AML-193 (cell line): Measurements from ENCODE around the gene MUSTN1.

ENCODE experiments used
- DNase-seq, 2 experiments: peaks; one replicate each; lab custom pipeline; 2025; lab: John Stamatoyannopoulos, UW

The MUSTN1 gene

DNA sequence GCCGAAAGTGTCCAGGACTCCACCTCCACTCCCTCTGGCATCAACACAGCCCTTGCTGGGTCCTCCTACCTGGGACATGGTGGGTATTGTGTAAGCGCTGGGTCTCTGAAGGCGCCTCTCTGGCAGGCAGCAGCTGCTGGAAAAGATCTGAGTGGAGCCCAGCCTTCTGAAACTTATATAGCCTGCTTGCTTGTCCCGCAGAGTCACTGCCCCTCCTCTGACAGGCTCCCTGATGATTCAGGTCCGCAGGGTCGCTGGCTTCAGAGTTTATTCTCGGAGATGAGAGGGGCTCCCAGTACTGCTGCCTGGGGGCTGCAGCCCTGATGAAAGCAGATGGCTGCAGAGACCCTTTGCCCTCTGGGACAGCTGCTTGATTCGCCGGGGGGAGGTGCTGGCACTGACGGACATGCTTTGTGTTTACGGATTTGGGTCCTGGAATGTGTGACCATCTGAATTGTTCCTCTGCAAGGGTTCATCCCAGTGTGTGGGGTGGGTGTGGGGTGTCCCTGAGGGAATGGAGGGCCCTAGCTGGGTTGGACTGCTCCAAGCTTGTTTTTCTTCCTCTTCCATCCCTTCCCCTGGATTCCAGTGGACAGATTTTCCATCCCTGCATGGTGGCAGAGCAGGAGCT, at the start of gene MUSTN1:
MUSTN1 (minus strand) TSS at position 149 of the 631 bp plus-strand sequence; CDS start at position 78, 71 bp downstream.
- DNase-seq, result no peak

DNA sequence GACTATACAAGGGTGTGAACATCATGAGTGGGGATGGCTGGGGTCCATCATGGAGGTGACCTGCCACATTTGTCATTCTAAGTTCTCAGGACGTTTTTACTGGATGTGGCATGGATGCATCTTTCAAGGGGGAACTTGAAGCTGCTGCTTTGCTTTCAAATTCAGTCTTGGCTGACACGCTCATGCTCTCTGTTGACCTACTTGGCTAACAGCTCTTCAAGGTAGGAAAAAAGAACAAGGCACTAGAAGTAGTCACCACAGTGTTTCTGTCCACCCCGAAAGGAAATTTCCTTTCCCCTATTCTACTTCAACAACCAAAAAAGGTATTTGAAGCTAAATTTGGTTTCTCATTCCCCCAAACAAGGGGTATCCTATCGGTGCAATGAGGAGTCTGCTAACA, 47.6 kb upstream of the MUSTN1 start:
- DNase-seq, result no peak

DNA sequence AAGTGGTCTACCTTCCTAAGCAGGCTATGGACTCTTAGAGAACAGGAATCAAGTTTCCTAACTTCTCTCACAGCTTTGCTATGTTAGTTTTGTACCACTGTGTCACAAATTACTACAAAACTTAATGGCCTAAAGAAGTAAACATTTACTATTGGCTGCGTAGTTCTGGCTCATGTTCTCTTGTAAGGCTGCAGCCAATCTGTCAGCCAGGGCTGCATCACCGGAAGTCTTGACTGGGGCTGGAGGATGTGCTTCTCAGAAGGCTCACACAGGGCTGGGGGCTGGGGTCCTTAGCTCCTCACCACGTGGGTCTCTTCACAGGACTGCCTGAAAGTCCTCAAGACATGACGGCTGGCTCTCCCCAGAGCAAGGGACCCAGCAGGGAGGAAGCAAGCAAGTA, 47.1 kb upstream of the MUSTN1 start:
- DNase-seq, result no peak

DNA sequence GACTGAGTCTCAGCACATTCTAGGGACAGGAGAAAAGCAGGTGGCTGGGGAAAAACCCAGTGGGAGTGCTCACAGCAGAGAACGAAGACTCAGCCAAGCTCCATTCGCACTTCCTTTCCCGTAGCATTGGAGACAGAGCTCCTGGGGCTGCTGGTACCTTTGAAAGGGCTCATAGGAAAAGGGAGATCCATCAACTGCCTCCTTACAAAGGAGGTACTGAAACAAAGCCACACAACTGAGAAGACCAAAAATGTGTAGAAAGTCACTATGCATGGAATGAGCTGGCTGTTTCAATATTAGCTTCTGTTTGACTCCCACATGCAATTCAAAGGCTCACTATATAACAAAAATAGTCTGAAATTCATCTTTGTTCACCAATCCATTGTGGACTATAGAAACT, 45.7 kb upstream of the MUSTN1 start:
- DNase-seq, result no peak

DNA sequence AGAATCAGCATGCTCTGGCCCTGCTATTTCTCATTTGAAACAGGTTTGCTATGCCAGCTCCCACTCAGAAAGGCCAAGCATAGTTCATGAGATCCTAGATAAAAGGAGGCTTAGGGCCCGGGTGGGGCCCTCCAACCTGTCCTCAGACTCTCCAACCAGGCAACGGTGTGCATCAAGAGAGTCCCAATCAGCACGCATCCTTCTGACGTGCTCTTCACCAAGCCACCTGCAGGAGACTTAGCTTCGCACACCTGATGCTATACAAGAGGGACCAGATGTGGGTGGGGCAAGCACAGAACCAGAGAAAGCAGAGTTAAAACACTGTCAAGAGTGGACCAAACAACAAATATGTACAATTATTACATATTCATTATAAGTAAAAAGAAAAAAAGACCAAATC, 45.2 kb upstream of the MUSTN1 start:
- no peak for DNase-seq

DNA sequence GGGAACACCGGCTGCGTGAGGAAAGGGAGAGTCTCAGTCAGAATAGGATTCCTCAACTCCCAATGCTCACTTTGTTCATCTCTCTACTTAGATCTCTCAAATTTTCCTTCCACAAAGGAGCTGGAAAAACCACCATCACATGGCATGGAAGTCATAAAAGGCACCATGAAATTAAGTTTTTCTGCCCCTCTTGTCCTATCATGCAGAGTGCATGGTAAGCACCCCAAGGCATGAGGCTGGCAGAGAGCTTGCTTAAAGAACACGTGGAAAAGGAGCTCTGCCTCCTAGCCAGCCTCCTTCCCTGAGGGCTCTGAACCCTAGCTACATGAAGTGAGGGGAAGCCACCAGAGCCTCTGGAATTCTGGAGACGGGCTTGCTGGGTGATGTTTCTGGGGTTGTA, 44.8 kb upstream of the MUSTN1 start:
- DNase-seq, result no peak

DNA sequence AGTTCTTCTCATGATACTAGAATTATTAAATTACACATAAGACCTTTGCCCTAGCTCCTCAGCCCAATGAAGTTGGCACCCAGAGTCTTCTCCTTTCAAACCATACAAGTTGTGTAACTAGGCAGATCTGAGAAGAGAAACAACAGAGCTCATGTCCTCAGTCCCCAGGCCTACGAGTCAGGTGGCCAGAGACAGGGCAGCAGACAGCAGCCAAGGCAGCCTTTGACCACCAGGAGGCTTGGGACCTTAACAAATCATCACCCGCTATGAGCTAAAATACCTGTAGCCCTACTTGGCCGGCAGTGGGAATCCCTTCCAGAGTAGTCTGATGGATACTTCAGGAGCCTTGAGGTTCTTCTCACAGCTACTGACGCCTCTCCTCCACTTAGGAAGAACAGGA, 44.3 kb upstream of the MUSTN1 start:
- DNase-seq, result no peak

DNA sequence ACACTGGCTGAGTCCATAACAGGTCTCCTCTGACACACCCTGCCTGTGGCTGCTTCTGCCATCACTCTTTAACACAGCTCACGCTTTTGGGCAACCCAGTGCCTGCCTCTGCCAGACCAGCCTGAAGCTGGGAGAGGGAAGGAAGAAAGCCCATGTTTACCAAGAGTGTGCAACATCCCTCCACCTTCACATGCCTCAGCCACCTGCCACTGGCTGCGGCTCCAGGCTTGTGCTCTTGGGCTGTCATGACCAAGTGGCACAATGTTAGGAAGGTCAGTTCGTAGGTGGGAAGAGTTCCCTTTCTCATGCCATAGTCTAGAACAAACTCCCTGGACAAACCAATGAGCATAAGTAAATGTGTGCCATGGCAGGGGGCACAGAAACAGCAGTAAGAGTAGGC, 42.3 kb upstream of the MUSTN1 start:
- no peak for DNase-seq

DNA sequence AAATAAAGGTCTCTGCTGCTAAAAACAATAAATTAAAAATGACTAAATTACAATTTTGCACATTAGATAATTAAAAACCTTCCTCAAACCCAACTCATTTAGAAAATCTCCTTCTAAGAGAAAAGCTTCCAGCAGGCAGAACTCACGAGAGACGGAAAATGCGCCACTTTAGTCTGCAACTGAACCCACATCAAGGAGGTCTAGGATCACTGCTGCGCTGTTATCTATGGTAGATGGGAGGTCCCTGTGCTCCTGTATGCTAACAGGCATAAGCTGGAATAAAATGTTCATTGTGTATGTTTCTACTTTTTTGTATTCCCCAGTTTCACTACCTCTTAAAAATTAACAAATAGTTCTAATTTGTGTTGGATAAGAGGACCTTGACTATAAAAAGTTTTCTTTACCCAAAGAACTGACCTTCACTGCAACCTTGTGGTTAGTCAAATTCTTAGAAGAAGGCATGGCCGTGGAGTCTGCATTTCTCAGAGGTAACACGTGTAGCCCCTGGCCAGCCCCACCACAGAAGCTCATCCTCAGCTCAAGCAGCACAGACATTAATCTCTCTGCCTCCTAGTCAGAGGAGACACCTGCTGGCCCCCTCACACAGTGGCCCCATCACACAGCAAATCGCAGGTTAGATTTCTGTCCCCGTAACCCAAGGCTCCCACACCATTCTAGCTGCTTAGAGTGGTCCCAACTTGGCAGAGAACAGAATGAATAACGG, 40.2 kb upstream of the MUSTN1 start:
- no peak for DNase-seq

DNA sequence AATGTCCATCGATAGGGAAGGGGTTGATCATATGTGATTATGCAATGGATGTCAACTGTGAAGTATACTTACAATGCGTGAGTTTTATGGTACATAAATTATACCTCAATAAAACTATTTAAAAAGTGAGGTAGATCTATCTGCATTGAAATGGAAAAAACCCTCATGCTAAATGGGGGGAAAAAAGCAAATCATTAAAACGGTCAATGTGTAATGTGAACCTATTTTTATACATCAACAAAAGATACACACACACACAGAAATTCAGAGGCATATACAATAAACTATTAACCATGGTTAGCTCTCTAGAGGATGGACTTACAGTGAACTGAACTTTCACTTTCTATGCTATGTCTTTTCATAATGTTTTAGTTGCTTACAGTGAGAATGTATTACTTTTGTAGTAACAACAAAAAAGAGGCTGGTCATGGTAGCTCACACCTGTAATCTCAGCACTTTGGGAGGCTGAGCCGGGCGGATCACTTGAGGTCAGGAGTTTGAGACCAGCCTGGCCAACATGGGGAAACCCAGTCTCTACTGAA, 39.4 kb upstream of the MUSTN1 start:
- no peak for DNase-seq

DNA sequence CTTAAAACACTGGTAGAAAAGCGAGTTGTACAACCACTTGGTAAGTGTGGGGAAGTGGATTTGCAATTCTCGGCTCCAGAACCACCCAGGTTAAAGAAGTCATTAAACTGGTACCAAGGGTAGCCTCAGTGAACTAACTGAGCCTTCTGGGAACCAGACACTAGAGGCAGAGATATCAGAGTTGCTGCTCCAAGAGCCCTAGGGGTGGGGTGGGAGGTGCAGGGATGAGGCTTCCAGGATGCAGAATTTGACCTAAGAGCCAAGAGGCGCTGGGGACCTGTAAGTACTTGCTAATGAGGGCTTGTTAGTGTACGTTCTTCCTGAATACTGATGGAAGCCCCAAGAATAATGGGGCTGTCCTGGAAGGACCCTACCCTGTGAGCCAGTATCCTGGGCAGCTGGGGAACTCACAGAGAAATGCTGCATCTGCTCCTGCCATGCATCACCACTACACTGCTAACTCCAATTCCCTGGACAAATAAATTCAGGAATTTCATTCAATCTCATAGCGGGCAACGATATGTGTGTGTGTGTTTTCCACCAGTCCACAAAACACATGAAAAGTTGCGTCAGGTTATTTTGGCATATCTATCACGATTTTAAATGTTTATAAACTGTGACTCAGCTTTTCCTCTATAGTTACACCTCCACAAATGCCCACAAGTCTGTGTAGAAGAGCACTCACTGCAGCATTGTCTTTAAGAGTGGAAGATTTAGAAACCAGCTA, 38.8 kb upstream of the MUSTN1 start:
- no peak for DNase-seq

DNA sequence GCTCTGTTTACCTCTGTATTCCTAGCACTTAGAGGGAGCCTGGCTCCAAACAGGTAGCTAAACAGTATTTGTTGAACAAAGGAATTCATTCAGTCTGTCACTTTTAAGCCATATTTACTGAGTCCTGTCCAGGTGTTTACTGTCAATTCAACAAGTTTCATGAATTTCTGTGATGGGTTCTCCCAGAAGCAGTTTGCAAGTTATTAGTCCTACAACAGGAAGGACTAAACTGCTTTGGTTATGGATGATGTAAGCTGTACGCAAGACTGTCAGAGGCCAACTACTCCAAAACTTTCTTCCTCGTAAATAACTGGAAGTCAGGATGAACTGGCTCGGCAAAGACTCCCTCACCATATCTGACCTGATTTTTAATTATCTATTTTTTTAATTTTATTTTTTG, 37.4 kb upstream of the MUSTN1 start:
- no peak for DNase-seq

DNA sequence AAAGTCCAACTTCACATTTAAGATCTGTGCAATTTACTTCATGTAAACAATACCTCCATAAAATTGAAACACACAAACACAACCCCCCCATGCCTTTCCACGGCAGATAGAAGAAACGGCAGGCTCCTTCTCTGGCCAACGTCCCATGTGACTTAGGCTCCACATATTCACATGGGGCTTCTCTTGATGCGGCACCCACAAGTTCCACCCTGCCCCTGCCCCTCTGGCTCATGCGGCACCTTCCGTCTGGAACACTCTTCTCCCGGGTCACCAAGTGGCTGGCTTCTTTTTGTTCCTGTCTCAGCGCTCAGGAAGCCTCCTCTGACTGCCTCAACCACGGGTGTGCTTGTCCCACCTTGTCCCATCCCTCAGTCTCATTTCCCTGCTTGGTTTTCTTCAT, 36.9 kb upstream of the MUSTN1 start:
- DNase-seq, result no peak

DNA sequence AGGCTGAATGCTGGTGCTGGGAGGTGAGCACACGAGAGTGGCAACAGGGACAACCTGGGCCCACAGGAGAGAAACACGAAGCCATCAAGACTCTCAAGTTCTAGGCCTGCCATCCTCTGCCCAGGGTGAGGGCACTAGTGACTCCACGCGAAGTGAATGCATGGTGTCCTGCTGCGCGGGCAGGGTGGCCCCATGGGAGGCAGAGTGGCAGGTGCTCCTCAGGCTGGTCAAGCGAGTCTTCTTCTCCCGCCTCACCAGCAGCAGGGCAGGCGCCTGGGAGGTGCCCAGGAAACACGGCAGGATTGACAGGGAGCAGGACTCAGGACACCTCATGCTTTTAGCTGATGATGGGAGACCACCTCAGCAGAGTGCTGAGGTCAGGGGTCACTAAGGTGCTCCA, 35.7 kb upstream of the MUSTN1 start:
- DNase-seq, result no peak

DNA sequence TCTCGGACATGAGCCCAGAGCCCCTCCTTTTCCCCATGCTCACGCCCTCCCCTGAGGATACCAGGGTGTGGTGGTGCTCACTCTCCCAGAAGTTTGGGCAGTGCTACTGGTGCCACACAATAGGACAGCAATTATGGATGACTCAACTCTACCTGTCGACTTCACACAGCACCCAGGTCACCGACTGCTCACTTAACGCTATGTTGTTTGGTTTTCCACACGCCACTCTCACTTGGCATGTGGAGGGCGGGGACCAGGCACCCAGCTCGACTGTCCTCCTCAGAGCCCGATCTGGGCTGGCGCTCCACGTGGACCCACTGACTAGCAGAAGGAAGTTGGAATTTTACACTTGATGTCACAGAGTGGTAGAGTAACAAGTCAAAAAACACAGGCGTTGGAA, 31.6 kb upstream of the MUSTN1 start:
- DNase-seq, result no peak

DNA sequence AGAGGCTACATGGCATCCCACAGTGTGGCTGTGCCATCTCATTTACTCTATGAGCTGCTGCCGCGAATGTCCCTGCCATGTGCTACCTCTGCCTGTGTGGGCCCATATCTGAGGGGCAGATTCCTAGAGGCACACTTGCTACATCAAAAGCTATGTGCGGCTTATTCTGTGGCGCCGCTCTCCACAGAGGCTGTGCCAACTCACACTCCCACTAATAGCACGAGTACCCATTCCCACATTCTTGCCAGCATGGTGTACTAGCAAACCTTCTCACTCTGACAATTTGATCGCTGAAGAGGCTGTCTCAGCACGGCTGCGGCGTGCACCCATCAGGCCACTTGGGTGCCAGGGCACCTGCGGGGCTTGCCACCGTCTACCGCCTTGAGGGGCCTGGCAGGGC, 31.2 kb upstream of the MUSTN1 start:
- DNase-seq, result no peak

DNA sequence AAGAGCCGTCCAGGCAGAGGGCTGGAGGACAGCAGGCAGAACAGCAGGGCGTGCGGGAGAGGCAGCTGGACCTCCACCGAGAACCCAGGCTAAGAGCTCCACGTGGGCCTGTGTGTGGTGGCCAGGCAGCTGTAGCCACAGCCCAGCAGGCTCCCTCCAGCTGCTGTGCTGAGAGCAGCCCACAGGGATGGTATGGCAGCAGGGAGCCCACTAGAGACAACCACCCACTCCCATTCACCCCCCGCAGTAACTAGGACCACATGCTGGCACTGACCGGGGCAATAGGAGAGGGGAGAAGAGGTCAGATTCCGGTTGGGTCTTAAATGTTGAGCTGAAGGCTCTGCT, 25.6 kb upstream of the MUSTN1 start:
- DNase-seq, result no peak

DNA sequence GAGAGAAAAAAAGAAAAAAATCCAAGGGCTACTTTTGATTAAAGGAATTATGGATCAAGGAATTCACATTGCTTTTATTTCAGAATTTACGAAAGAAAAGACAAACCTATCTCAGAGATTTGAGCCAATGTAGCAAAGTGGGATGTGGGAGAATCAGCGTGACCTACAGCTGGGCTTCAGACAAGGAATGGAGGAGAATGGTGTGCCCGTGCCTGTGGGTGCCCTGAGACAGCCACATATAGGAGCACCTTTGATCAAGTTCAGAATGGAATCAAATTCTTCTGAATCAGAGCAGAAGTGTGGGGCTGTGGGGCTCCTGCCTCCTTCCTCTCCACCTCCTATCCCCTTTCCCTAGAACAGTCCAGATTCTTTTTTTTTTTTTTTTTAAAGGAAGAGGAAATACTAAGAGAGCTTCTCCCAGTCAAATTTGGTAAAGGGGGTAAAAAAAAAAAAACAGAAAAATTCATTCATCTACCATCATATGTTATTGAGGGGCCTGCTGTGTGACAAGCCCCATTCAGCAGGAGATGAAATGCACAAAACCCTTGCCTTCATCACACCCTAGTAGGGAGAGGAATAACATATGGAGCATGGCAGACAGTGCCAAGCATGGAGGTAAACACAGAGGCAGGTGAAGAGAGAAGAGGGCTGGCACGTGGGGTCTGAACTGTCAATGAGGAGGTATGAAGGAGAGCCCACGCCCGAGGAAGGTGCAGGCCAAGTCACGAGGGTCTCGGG, 25.0 kb upstream of the MUSTN1 start:
- DNase-seq, result no peak

DNA sequence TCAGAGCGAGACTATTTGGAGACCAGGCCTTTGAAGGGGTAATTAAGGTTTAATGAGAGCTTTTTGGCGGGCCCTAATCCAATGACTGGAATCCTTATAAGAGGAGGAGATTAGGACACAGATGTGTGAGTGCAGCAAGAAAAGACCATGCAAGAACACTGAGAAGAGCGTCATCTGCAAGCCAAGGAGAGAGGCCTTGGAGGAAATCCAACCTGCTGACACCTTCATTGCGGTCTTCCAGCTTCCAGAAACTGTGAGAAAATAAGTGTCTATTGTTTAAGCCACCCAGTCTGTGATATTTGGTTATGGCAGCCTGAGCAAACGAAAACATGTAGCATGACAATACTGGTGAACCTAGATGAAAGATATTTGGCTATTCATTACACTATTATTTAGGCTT, 23.0 kb upstream of the MUSTN1 start:
- no peak for DNase-seq

DNA sequence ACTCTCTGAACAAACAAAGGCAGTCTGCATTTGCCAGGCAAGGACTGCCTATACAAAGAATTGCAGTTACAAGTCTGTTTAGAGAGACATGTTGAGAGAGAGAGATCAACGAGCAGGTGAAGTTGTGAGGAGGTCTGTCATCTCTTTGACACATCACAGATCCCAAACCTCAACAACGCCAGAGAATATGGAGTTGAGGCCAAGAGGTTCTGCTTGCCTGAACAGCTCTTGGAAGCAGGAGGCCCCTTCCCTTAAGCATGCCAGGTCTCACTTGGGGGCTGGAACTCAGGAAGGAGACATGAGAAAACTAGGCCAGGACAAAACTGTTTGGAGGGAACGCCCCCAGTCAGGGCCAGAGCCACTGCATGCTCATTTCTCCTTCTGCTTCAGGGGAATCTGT, 22.3 kb upstream of the MUSTN1 start:
- no peak for DNase-seq

DNA sequence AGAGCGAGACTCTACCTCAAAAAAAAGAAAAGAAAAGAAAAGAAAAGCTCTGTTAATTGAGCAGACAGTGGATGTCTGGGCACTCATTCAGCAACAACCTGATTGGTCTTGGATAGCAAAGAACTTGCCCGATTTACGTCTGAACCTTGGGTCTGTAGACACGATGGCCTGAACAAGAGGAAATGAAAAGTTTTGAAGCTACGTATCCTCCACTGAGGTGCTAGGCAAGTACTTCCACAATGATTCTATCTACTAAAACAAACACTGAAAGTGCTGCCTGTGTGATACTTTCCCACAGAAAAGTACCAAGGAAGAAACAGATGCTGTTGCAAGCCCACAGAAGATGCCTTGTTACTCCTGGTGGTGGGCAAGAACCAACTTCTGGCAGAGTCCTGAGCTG, 21.8 kb upstream of the MUSTN1 start:
- no peak for DNase-seq

DNA sequence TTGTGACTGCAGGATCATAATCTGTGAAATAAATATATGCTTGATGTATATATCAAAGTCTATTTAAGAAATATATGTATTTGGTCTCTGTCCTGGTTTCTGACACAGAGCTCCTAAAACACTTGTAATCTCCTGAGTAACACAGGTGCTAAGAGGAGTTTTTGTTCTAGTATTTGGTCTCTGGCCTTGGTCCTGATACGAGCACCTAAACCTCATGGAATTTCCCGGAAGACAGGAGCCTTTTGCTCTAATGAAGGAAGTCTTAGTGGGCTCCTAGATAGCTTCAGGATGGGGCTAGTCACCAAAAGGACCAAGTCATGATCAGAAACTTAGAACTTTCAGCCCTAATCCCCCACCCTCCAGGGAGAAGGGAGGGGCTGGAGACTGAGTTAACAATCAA, 19.2 kb upstream of the MUSTN1 start:
- no peak for DNase-seq

DNA sequence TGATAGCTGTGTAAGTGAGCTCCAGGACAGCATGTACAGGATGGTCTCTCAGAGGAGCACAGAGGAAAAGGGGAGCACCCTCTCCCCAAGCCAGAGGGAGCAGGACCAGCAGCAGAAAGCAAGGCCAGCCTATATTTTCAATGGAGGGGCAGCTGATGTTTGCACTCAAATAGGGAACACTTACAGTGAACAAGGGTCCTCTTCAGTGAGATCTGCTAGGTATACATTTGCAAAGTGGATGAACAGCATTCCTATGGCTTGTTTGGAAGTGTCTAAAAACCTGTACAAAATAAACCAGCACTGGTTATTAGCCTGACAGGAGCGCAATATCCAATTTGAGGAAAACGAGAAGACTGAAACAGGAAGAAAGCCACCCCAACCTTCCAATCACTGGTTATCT, 17.6 kb upstream of the MUSTN1 start:
- DNase-seq, result no peak
